NCI-H82 treated with DMSO at 0.1 percent for 48 hours (cell line): ENCODE measurements around the gene SLC13A2.
"Not testable (repeated sequence)": the region's sequence is repeated elsewhere in the genome, so short reads cannot be mapped to it uniquely, and the experiment has no call there.

ENCODE experiments used
- DNase-seq: peaks from one replicate; lab custom pipeline; 2025; ENCODE audit not compliant: unreplicated experiment; lab: John Stamatoyannopoulos, UW

SLC13A2 gene

GRCh38 chr17:28473542-28473941 is at the start of gene SLC13A2:
SLC13A2 (plus strand) TSS chr17:28473644; CDS start chr17:28473713, 69 bp downstream.
- DNase-seq: no peak

DNA sequence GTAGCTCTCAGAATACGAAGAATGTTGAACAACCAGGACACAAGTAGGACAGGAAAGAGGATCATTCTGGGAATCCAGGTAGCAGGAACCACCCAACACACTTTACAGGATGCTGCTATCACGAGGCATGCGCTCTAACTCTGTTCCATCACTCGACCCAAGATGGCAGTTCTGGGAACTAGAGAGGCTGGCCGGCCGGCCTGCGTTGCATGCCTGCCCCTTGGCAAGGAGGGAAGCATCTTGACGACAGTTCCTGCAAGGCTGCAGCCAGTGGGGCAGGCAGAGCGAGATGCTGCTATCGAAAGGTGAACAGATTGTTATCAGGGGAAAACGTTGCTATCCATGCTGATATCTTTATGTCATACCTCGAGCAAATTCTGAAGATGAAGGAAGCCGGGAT is 48.2 kb upstream of the SLC13A2 start:
- DNase-seq: no peak

GRCh38 chr17:28426081-28426519 is 47.3 kb upstream of the SLC13A2 start:
- no peak for DNase-seq

- peak; percentile 36 for DNase-seq
These were observed 46.1 kb upstream of the SLC13A2 start for GRCh38 chr17:28427371-28427770.

- DNase-seq: not testable (repeated sequence)
These were observed 45.5 kb upstream of the SLC13A2 start for GRCh38 chr17:28427982-28428381.

DNA sequence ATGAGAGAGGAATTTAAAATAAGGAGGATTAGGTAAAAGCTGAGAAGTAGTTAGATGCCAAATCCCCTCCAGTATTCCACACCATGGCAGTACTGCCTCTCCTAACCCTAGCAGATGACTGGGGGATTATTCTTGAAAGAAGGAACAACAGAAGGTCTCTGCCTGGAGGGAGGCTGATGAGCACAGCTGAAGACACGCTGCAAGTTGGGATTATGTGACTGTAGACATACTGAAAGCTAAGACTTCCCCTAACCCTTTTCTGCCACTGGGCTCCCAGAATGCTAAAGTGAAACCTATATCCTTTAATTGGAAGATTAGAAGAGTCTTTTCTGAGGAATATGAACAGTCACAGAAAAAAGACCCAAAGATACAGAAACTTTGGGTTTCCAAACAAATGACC is 39.7 kb upstream of the SLC13A2 start:
- peak; percentile 99 for DNase-seq

GRCh38 chr17:28434326-28434725 is 39.1 kb upstream of the SLC13A2 start:
- peak; percentile 23 for DNase-seq

- DNase-seq: no peak
These were observed 29.4 kb upstream of the SLC13A2 start for GRCh38 chr17:28443901-28444638.

DNA sequence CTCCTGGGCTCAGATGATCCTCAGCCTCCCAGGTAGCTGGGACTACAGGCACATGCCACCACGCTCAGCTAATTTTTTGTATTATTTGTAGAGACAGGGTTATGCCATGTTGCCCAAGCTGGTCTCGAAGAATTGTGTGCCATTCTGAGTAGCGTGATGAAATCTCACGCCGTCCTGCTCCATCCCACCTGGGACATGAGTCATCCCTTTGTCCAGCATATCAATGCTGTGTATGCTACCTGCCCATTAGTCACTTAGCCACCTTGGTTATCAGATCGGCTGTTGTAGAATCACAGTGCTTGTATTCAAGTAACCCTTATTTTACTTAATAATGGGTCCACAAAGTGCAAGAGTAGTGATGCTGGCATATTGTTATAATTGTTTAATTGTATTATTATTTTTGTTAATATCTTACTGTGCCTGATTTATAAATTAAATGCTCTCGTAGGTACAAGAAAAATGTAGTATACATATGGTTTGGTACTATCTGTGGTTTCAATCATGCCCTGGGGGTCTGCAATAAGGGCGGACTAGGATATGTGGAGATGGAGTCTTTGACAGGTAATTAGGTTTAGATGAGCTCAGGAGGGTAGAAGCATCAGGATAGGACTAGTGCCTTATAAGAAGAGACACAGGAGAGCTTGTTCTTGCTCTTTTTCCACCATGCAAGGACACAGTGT is 26.6 kb upstream of the SLC13A2 start:
- DNase-seq: no peak

GRCh38 chr17:28447396-28447760 is 26.1 kb upstream of the SLC13A2 start:
- no peak for DNase-seq

- DNase-seq: no peak
These were observed 23.6 kb upstream of the SLC13A2 start for GRCh38 chr17:28449859-28450258.

DNA sequence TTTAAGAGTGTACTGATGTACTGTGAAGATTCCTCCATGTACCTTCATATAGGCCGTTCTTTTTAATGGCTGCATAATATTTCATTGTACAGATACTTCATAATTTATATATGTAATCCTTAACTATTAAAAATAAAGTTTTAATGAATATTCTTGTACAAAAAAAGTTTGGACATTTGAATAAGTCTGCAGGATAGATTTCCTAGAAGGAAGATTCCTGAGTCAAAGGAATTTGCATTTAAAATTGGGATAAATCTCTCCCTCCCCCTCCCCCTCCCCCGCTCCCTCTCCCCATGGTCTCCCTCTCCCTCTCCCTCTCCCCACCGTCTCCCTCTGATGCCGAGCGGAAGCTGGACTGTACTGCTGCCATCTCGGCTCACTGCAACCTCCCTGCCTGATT is 15.6 kb upstream of the SLC13A2 start:
- no peak for DNase-seq

DNA sequence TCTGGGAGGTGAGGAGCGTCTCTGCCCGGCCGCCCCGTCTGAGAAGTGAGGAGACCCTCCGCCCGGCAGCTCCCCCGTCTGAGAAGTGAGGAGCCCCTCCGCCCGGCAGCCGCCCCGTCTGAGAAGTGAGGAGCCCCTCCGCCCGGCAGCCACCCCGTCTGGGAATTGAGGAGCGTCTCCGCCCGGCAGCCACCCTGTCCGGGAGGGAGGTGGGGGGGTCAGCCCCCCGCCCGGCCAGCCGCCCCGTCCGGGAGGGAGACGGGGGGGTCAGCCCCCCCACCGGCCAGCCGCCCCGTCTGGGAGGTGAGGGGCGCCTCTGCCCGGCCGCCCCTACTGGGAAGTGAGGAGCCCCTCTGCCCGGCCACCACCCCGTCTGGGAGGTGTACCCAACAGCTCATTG is 14.6 kb upstream of the SLC13A2 start:
- DNase-seq: not testable (repeated sequence)

- DNase-seq: no peak
These were observed 12.5 kb upstream of the SLC13A2 start for GRCh38 chr17:28460901-28461300.

DNA sequence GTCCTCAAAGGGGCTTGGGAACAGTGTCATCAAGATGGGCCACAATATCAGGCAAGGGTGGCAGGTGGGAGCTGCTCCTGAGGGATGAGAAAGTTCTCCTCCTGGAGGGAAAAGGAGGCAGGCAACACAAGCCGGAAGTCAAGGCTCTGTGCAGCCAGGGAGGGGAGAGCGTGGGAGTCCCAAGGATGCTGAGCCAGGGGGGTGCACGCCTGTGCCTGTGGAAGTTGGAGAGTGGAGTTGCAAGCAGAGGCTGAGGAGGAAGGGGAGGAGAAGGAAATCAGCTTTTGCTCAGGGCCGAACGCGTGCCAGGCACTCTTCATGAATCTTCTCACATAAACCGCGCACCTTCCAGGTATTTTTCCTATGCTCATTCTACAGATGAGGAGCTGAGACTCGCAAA is 7.4 kb upstream of the SLC13A2 start:
- no peak for DNase-seq

DNA sequence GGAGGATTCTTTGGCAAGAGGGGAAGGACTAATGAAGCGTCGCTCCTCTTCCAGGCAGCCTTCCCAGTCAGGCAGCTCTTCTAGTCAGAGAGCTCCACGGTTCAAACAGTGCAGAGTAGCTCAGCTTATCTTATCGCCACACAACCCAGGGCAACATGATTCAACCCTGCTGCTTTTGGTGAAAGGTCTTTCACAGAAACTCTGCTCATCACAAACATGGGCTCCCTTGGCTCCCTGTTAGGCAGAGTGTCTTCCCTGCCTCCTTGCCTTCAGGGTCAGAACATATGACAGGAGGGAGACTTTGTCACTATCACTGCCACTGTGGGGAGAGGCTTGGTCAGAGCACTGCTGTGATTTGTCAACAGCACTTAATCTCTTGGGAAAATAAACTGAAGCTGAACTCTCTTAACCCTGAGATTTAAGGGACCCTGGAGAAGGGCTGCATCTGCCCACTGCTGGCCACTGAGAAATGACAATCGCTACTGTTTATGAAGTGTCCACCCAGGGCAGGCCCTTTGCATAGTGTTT is 6.9 kb upstream of the SLC13A2 start:
- DNase-seq: peak; percentile 87

GRCh38 chr17:28467456-28468025 is 5.9 kb upstream of the SLC13A2 start:
- no peak for DNase-seq

DNA sequence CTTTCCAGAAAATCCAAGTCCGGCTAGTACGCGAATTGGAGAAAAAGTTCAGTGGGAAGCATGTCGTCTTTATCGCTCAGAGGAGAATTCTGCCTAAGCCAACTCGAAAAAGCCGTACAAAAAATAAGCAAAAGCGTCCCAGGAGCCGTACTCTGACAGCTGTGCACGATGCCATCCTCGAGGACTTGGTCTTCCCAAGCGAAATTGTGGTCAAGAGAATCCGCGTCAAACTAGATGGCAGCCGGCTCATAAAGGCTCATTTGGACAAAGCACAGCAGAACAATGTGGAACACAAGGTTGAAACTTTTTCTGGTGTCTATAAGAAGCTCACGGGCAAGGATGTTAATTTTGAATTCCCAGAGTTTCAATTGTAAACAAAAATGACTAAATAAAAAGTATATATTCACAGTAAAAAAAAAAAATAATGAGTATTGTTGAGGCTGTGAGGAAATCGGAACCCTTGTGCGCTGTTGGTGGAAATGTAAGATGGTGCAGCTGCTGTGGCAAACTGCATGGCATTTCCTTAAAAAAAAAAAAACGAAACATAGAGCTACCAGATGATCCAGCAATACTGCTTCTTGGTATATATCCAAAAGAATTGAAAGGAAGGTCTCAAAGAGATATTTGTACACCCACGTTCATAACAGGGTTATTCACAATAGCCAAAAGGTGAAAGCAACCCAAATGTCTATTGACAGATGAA is 5.3 kb upstream of the SLC13A2 start:
- DNase-seq: not testable (repeated sequence)

DNA sequence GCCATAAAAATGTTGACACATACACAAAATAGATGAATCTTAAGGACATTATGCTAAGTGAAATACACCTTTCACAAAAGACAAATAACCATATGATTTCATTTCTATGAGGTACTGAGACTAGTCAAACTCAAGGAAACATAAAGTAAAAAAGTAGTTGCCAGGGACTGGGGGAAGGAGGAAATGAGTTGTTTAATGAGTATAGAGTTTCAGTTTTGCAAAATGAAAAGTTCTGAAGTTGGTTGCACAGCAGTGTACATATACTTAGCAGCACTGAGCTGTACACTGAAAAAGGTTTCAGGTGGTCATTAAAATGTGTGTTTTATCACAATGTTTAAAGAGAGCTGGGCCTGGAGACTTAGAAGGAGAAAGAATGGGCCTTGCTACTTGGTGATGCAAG is 4.7 kb upstream of the SLC13A2 start:
- no peak for DNase-seq

DNA sequence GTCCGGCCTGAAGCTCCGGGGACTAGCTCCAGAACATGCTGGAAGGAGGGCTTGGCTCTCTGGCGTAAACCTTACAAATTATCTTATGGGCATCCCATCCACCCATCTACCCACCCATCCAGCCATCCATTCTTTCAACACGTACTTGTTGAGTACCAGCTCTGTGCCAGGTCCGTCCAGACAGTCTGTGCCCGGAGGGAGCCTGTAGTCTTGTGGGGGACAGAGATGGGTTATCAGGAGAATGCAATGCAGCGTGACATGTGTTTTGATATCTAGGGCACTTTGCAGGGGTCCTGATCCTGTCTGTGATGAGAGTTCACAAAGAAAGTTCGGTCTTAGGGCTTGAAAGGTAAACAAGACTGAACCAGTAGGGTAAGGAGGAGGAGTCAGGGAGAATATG is 4.1 kb upstream of the SLC13A2 start:
- DNase-seq: no peak

DNA sequence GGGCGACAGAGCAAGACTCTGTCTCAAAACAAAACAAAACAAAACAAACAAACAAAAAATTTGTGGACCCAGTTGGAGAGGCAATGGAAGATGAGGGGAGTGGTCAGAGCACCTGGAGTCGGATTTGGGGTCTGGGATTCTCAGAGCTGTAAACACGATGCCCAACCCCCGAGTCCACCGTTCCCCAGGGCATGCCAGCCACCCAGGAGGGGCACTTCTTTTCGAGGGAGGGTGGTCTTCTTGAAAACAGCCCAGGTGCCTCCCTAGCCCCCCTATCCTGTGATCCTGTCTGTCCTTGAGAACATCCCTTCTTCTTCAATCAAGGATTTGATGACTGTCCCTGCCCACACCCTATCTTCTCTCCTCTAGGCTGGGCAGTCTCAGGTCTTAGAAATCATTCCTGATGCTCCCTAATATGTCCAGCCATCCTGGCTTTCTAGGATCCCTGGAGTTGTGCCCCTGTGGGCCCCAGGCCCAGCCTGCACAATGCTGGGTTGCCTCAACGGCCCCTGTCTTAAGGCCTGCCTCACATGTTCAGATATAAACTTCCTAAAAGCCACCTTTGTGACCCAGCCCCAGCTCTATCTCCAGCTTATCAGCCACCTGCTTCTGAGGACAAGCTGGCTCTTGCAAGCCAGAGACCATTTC is 3.1 kb upstream of the SLC13A2 start:
- no peak for DNase-seq
